Measurements from ENCODE around the gene SLC35E1.

The SLC35E1 gene

DNA sequence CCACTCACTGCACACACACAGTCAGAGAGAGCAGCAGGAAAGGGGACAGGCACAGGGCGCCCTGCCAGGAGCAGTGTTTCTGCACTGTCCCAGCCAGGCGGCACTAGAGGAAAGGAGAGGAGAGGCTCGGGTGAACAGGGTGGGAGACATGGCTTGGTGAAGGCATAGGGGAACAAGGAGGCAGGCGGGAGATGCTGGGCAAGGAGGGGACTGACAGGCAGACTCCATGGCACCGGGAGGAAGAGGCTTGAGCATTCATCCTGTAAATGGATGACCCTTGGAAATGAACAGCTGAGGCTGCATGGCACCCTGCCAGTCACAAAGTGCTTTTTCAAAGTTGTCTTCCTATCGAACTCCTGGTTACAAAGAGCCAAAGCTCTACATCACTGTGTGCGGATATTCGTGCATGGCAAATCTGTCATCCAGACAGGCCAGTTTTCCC, 33.4 kb upstream of the SLC35E1 start:
- no peak for DNase-seq (ENCODE audit: low spot score in 2 of 2)
- Mint-ChIP-seq H3K36me3 (peaks cover 8% of the 10 kb centered on the region), H3K27me3 (no peaks in the 10 kb centered on the region), H3K4me1 (peaks cover 40% of the 10 kb centered on the region), H3K9me3 (no peaks in the 10 kb centered on the region), H3K27ac (peak overlapping the region; percentile 88), H3K4me3 (peak overlapping the region; percentile 51)
- ATAC-seq (ENCODE audit: low read depth) = no peak

DNA sequence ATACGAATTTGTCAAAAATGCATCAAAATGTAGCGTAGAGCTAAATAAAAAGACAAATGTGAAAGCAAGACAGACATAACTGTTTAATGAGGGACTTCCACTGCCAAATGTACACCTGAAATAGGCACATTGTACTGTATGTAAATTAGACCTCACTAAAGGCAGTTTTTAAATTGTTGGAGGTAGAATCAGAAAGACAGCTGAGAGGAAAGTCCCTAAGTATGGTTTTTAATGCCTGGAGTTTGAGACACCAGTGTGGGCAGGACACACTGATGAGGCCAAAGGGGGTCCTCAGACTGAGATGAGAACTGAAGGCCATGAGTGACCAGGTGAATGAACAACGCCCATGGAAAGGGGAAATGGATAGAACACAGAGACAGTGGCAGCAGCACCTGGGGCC, 32.9 kb upstream of the SLC35E1 start:
- H3K9me3 Mint-ChIP-seq = no peaks in the 10 kb centered on the region
- H3K4me3 Mint-ChIP-seq = peak overlapping the region; percentile 51
- peaks cover 41% of the 10 kb centered on the region for H3K4me1 Mint-ChIP-seq
- H3K27me3 Mint-ChIP-seq = no peaks in the 10 kb centered on the region
- DNase-seq (ENCODE audit: low spot score in 2 of 2) (no peak), ATAC-seq (ENCODE audit: low read depth) (peak; percentile 60)
- peak overlapping the region; percentile 88 for H3K27ac Mint-ChIP-seq
- peaks cover 8% of the 10 kb centered on the region for H3K36me3 Mint-ChIP-seq

DNA sequence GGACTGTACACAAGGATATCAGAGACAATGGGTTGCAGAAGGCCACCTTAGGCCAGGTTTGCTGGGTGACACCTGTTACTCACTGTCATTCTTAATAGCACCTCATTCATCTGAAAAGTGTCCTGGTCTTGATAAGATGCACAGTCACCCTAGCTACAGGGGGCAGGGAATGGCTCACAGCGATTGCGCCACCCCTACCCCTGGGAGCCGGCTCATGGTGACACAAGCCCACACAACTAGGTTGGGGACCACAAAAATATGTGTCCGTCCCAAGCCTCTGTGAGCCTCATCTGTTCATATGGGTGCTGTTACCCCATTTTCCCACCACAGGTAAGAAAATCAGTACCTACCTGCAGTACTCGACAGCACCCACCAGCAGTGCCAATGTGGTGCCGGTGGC, 32.4 kb upstream of the SLC35E1 start:
- Mint-ChIP-seq H3K27ac (peak overlapping the region; percentile 88), H3K4me1 (peaks cover 43% of the 10 kb centered on the region), H3K4me3 (peak overlapping the region; percentile 21), H3K9me3 (no peaks in the 10 kb centered on the region), H3K27me3 (no peaks in the 10 kb centered on the region), H3K36me3 (peaks cover 8% of the 10 kb centered on the region)
- DNase-seq (ENCODE audit: low spot score in 2 of 2) (no peak), ATAC-seq (ENCODE audit: low read depth) (no peak)

DNA sequence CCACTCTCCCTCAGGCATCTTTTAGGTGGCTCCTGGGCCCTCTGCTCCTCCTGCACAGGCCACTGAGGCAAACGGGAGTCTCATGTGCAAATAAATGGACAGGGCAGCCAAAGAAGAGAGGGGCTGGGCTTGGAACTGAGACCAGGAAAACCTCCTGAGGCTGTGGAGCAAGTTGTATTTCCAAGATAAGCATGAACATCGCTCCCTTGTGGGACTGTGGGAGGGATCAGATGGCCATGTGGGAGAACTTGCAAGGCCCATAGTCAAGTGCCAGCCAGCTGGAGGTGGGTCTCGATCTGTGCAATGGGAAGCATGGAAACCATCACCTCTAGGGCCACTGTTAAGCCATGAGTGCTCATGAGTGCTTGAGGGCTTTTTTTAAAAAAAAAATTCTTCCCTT, 30.9 kb upstream of the SLC35E1 start:
- no peak for ATAC-seq (ENCODE audit: low read depth)
- Mint-ChIP-seq H3K27ac (no peak overlapping the region), H3K4me3 (no peak overlapping the region), H3K9me3 (no peaks in the 10 kb centered on the region), H3K4me1 (peaks cover 49% of the 10 kb centered on the region), H3K36me3 (peaks cover 8% of the 10 kb centered on the region), H3K27me3 (no peaks in the 10 kb centered on the region)
- no peak for DNase-seq (ENCODE audit: low spot score in 2 of 2)

DNA sequence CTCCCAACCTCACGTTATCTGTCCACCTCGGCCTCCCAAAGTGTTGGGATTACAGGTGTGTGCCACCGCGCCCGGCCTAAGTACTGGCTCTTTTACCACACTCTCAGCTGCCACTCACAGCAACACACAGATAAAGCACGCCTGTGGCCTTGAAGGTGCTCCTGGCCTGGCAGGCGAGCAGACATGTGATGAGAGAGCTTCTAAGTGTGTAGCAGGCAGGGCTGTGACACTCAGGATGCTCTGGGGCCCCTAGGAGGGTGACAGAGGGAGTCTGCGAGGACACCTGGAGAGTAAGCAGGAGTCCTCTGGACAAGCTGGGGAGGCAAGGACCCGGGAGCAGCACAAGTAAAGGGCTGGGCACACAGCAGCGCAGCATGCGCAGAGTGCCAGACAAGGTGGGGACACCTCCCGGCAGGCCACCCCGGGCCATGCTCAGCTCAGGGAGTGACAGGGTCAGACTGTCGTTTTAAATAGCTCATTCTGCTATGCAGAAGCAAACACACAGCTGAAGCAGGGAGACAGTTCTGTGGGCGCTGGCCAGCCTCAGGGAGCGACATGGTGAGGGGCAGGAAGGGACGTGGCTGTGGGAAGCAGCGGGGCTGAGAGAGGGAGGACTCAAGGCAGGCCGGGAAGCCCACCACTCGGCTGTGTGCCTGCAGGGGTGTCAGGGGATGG, 29.3 kb upstream of the SLC35E1 start:
- ATAC-seq (ENCODE audit: low read depth) = no peak
- Mint-ChIP-seq H3K27ac (no peak overlapping the region), H3K9me3 (no peaks in the 10 kb centered on the region), H3K36me3 (peaks cover 8% of the 10 kb centered on the region), H3K4me3 (no peak overlapping the region), H3K27me3 (no peaks in the 10 kb centered on the region), H3K4me1 (peaks cover 50% of the 10 kb centered on the region)
- no peak for DNase-seq (ENCODE audit: low spot score in 2 of 2)

DNA sequence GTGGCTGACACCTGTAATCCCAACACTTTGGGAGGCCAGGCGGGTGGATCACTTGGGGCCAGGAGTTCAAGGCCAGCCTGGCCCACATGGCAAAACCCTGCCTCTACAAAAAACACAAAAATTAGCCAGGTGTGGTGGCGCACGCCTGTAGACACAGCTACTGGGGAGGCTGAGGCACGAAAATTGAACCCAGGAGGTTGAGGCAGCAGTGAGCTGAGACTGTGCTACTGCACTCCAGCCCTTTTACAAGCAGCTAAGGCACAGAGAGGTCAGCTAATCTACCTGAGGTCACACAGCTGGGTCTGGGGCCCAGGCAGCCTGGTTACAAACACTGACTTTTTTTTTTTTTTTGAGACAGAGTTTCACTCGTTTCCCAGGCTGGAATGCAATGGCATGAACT, 28.6 kb upstream of the SLC35E1 start:
- Mint-ChIP-seq H3K4me1 (peaks cover 54% of the 10 kb centered on the region), H3K36me3 (peaks cover 8% of the 10 kb centered on the region), H3K4me3 (no peak overlapping the region), H3K9me3 (no peaks in the 10 kb centered on the region), H3K27ac (no peak overlapping the region), H3K27me3 (no peaks in the 10 kb centered on the region)
- no peak for DNase-seq (ENCODE audit: low spot score in 2 of 2)
- ATAC-seq (ENCODE audit: low read depth) = no peak

DNA sequence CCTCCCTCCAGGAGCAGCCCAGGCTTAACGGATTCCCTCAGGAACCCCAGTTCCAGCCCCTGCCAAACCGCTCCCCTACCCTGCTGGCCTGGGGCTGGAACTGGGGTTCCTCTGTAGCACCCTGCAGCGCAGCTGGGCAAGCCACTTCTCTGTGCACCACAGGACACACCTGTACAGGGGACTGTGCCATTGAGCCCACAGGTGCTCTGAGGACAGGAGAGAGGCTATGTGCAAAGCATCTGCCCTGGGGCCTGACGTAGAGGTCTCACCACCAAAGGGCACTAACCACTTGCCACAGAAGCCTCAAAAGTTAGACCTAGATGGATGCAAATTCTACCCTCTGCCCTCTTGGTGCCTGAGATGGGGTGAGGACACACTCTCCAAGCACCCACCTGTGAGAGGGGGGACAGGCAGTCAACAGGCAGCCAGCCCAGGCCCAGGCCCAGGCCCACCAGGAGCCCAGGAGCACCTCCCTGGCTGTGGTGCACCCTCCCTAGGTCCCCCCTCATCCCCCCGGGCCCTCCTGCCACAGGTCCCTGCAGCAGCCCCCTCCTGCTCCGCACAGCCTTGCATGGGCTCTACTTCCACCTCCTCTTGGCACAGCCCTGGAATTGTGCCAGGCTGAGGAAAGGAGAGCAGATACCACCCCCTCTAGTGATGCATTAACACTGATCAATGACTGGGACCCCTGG, 27.6 kb upstream of the SLC35E1 start:
- Mint-ChIP-seq H3K4me3 (no peak overlapping the region), H3K36me3 (peaks cover 3% of the 10 kb centered on the region), H3K27ac (peak overlapping the region; percentile 53), H3K27me3 (no peaks in the 10 kb centered on the region), H3K4me1 (peaks cover 54% of the 10 kb centered on the region), H3K9me3 (no peaks in the 10 kb centered on the region)
- no peak for DNase-seq (ENCODE audit: low spot score in 2 of 2)
- ATAC-seq (ENCODE audit: low read depth) = peak; percentile 70

DNA sequence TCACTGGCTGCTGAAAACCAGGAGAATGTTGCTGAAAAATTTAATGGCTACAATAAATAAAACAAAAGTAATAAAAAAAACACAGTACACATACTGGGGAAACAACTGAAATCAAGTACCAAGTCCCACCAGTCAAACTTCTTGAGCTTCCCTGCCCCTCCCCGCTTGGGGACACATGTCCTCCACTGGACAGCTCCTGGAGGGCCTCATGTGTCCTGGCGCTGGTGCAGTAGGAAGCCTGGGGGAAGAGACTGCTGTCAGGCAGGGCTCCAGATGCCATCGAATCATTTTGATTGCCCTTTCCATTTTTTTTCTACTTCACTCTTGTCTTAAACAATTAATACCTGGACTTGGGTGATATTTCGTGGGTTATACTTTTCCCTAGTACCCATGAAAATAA, 26.6 kb upstream of the SLC35E1 start:
- ATAC-seq (ENCODE audit: low read depth) (no peak), DNase-seq (ENCODE audit: low spot score in 2 of 2) (no peak)
- H3K27me3 Mint-ChIP-seq = no peaks in the 10 kb centered on the region
- peaks cover 55% of the 10 kb centered on the region for H3K4me1 Mint-ChIP-seq
- H3K36me3 Mint-ChIP-seq = peaks cover 3% of the 10 kb centered on the region
- H3K9me3 Mint-ChIP-seq = no peaks in the 10 kb centered on the region
- H3K4me3 Mint-ChIP-seq = no peak overlapping the region
- H3K27ac Mint-ChIP-seq = peak overlapping the region; percentile 53

DNA sequence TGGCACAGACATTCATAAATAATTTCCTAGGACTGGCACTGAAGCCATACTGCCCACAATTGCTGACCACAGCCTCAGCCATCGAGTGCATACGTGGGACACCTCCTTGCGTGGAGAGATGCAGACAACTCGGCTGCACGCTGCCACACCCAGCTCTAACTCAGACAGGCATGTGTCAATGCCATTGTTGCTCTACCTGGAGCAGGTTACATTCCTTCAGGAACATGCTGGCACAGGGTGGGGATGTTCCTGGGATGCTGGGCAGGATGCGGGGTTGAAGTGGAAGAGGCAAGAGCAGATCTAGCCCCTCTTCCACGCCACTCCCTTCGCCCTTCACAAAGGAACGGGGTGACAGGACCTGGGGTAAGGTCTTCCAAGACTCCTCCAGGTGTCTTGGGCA, 24.2 kb upstream of the SLC35E1 start:
- H3K36me3 Mint-ChIP-seq = no peaks in the 10 kb centered on the region
- peaks cover 62% of the 10 kb centered on the region for H3K4me1 Mint-ChIP-seq
- no peak overlapping the region for H3K4me3 Mint-ChIP-seq
- no peak for DNase-seq (ENCODE audit: low spot score in 2 of 2)
- H3K27me3 Mint-ChIP-seq = no peaks in the 10 kb centered on the region
- ATAC-seq (ENCODE audit: low read depth) = no peak
- no peaks in the 10 kb centered on the region for H3K9me3 Mint-ChIP-seq
- peak overlapping the region; percentile 45 for H3K27ac Mint-ChIP-seq

DNA sequence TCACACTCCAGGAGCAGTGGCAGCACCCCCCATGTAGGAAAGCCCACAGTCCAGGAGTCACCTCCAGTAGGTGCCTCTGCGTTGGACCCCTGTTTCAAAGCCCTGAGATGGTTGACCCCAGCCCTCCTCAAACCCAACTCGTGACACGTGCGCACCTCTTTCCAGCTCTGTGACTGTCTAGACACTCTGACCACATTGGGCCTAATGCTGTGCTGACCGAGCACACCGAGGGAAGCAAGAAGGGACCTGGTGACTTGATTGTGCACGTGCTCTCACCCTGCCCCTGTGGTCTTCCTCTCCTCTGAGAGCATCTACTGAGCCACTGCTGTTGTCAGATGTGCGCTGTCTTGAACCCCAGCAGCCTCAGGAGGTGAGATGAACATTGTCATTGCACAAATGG, 22.9 kb upstream of the SLC35E1 start:
- no peak for DNase-seq (ENCODE audit: low spot score in 2 of 2)
- Mint-ChIP-seq H3K27me3 (no peaks in the 10 kb centered on the region), H3K4me3 (peak overlapping the region; percentile 41), H3K4me1 (peaks cover 67% of the 10 kb centered on the region), H3K9me3 (no peaks in the 10 kb centered on the region), H3K36me3 (no peaks in the 10 kb centered on the region), H3K27ac (peak overlapping the region; percentile 88)
- ATAC-seq (ENCODE audit: low read depth) = no peak

DNA sequence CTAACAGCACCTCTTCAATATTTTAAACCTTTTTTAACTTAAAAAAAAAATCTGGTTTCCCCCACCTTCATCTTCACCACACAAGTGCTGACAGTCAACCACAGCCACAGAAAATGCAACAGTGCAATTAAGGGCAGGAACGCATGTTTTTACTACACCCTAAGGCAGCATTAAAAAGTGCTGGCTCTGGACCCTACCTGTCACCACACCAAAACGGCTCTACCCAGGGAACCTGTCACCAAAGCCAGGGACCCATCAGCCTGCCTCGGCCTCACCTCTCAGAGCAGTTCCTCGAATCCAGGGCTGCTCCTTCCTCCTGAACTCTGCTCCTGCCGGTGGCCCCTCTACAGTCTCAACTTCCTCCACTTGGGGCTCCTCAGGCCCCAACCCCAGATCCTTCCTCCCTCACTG, 22.5 kb upstream of the SLC35E1 start:
- Mint-ChIP-seq H3K27me3 (no peaks in the 10 kb centered on the region), H3K4me1 (peaks cover 68% of the 10 kb centered on the region), H3K27ac (peak overlapping the region; percentile 88), H3K9me3 (no peaks in the 10 kb centered on the region), H3K36me3 (no peaks in the 10 kb centered on the region), H3K4me3 (peak overlapping the region; percentile 41)
- ATAC-seq (ENCODE audit: low read depth) (peak; percentile 65), DNase-seq (ENCODE audit: low spot score in 2 of 2) (no peak)

DNA sequence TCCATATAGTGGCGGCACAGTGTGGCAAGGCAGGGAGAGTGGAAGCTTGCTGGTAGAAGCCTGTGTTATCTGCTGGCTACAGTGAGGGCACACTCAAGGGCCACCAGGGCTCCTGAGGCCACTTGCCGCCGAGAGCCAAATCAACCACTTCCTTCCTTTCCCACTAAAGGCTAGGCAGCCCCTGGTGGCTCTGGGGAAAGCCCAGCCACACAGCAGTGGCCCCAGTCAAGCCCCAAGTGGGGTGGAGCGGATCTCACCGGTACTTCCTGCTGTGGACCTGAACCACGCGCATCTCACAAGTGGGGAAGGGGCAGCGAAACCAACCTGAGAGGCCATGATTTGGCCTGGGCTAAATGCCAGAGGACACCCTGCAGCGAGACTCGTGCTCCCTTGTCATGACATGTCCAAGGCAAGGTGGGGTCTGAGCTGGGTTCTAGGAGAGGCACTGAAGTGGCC, 21.9 kb upstream of the SLC35E1 start:
- no peaks in the 10 kb centered on the region for H3K36me3 Mint-ChIP-seq
- no peaks in the 10 kb centered on the region for H3K27me3 Mint-ChIP-seq
- H3K4me3 Mint-ChIP-seq = peak overlapping the region; percentile 51
- H3K27ac Mint-ChIP-seq = peak overlapping the region; percentile 88
- peaks cover 67% of the 10 kb centered on the region for H3K4me1 Mint-ChIP-seq
- no peaks in the 10 kb centered on the region for H3K9me3 Mint-ChIP-seq
- DNase-seq (ENCODE audit: low spot score in 2 of 2) = peak; percentile 34 to 38
- ATAC-seq (ENCODE audit: low read depth) = peak; percentile 84

DNA sequence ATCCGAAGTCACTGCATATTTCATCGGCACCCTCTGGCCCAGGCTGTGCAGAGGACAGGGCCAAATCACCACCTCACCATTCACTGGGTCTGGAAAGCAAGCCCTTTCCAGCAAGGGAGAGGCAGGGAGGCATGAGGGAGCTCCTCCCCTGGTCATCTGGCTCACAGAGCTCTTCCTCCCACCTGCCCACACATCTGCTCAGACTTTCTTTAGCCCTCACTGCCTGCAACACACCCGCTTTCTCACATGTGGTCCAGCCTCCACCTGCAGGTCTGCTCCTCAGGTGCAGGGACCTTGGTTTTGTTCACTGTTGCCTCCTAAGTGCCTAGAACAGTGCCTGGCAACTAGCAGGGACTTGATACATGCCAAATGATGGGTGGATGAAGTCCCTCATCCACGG, 21.0 kb upstream of the SLC35E1 start:
- Mint-ChIP-seq H3K36me3 (no peaks in the 10 kb centered on the region), H3K27me3 (no peaks in the 10 kb centered on the region), H3K27ac (peak overlapping the region; percentile 88), H3K9me3 (no peaks in the 10 kb centered on the region), H3K4me3 (peak overlapping the region; percentile 7), H3K4me1 (peaks cover 67% of the 10 kb centered on the region)
- ATAC-seq (ENCODE audit: low read depth) = no peak
- DNase-seq (ENCODE audit: low spot score in 2 of 2) = no peak

DNA sequence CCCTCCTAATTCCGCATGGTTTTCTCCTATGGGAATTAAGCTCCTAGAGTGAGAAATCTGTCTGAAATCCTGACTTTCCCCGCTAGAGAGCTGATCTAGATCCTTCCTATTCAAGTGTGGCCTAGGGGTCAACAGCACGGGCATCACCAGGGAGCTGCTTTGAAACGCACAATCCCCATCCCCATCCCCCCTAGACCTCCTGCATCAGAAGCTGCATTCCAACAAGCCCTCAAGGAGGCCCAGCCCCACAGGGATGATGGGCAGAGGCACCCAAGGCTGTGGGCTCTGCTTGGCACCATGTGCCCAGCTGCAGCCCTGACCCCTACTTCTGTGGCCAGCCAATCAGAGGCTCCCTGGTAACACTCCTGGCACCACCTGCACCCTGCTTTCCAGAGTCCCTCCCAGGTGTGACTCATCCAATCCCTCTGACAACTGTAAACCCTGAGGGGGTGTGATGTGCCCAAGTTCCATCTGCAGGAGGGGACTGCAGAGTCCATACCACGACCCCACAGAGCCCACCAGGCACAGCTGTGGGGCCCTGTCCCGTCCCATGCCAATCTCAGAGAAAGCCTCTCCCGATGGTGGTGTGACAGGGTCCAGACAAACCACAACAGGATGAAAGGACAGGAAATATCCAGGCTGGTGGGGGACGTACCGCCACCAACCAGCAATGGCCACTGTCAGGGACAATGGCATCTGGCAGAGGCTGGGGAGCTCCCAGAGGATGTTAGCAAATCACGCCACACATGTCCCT, 19.8 kb upstream of the SLC35E1 start:
- no peak for ATAC-seq (ENCODE audit: low read depth)
- H3K4me1 Mint-ChIP-seq = peaks cover 67% of the 10 kb centered on the region
- no peak overlapping the region for H3K27ac Mint-ChIP-seq

More for the DNA sequence above, 19.8 kb upstream of the SLC35E1 start:
- DNase-seq (ENCODE audit: low spot score in 2 of 2) = no peak
- H3K9me3 Mint-ChIP-seq = no peaks in the 10 kb centered on the region
- H3K36me3 Mint-ChIP-seq = no peaks in the 10 kb centered on the region
- no peaks in the 10 kb centered on the region for H3K27me3 Mint-ChIP-seq
- H3K4me3 Mint-ChIP-seq = no peak overlapping the region

Data from memory B cell (primary cell).